GM18517 (cell line): Measurements from ENCODE around the gene TRIM71.
A peak's percentile ranks its signal among the peaks of the same experiment; 100 is the strongest.

ENCODE experiments used
- ATAC-seq: cut with Tn5 transposase; IDR thresholded peaks from one replicate; pipeline ENCODE4 v1.9.1; 2021; ENCODE audit warnings: mild to moderate bottlenecking, moderate library complexity; ENCODE audit not compliant: unreplicated experiment

TRIM71 gene

DNA sequence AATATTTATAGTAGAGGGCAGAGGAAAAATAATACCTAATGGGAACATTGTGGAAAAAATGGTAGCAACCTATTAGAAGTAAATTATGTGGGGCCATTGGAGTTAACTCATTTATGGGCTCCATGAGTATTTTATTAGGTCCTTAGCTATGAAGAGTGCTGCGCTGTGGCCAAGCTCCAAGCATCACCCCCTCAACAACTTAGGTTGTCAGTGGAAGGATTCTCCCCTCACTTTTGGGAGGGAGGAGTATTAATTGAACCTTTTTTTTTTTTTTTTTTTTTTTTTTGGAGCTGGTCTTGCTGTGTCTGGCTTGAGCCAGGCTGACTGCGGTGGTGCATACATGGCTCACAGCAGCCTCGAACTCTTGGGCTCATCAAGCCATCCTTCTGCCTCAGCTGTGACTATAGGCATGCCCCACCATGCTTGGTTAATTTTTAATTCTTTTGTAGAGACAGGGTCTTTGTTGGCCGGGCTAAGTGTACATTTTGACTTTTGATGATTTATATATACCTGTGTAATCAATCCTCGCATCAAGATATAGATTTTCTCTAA is 45.2 kb downstream of the TRIM71 start:
- no peak for ATAC-seq

DNA sequence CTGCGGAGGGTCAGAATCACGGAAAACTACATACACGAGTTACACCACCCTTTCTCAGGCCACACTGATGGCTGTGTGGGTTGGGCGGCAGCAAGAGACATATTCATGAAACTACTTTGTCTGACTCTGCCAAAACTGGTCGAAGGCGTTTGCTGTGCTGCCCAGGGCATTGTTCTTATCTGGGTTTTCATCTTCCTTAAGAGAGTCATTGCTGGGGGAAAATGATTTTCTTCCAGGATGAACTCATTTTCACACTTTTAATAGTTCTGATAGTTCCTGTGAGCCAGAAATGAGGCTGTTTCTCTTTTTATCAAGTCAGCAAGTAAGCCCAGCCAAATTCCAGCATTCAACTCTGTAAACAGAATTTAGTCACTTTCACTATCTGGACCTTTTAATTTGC is 47.6 kb downstream of the TRIM71 start:
- no peak for ATAC-seq

DNA sequence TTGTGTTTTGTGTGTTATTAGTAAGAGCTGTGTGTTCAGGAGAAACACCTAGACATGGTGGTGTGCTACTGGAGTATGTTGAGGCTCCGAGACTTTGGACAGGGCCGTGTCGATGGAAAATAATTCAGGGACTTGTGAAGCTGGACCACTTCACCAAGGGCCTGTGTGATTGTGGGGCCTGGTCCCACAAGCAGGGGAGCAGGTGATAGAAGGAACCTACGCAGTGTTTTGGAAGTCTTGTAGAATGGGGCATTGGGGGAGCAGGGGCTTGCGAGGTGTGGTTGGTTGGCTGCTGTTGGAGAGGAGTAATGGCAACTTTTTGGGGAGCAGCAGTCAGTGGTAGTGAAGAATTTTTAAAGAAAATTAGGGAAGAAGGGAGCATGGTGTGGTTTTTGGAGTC is 48.7 kb downstream of the TRIM71 start:
- no peak for ATAC-seq

DNA sequence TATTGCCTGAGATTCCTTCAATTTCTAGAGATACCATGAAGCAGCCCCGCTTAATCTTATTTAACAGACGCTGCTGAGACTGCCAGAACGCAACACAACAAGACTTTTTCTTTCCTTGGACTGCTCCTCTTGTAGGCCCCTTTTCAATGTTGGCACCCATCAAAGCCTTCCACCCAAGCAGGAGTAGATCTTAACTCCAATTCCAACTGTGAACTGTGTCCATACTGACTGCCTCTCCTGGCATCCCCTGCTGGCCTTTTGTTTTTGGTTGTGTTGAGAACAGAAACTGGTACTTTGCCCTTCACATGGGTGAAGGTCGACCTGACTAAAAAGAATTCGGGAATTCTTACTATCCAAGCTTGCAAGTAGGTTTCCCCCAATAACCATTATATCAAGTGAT is 50.2 kb downstream of the TRIM71 start:
- ATAC-seq: no peak

DNA sequence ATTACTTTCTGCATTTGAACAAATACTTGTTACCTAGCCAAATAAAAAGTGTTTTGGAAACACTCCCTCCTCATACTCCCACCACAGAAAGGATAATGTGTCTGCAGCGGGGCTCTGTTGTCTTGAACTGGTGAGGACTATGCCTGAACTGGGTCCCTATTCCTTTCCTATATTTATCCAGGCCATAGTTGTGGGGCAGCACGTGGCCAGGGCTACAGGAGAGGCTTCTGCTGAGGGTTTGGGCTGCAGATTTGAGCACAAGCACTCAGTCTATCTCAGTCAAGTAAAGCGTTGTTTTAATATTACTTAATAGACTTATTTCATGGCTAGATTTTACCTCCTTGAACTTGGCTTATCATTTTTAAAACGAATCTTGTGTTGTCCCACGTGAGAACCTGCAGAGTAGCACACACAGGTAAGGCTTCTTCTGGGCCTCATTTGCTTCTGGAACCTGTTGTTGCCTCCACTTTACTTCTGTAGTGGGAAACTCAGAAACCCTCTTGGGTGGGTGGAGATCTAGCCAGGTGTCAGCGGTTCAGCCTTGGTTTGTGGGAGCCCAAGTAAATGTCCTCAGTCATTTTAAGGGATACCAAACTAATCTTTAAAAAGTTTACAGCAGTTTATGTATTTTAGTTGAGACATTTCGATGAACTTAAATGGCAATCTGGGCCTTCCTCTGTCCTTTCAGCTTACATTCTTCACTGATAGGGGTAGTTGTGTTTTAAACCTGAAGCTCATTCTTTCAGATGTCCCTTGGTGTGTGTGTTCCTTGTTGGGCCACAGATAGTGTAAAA is 51.1 kb downstream of the TRIM71 start:
- no peak for ATAC-seq

DNA sequence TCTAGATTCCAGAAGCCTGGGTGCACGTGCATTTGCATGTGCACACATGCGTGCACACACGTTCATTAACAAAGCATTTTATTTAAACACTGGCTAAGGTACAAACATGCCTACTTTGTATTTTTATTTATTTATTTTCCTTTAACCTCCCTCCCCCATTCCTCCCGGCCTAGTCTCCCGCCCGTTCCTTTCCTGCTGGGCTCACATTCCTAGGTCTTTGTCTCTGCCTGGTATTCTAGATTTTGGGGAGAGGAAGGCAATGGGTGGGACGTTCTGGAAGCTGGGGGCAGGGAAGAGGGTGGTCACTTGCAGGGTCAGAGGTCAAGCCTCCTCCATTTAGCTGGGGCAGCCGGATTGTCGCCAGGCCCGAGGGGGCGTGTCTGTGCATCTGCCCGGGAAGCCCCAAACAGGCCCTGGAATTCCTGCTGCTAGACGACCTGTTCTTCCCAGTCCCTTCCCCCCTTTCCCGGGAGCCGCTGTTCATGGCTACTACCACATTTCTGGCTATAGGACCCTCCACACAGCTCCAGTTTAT is 51.8 kb downstream of the TRIM71 start:
- ATAC-seq: no peak

DNA sequence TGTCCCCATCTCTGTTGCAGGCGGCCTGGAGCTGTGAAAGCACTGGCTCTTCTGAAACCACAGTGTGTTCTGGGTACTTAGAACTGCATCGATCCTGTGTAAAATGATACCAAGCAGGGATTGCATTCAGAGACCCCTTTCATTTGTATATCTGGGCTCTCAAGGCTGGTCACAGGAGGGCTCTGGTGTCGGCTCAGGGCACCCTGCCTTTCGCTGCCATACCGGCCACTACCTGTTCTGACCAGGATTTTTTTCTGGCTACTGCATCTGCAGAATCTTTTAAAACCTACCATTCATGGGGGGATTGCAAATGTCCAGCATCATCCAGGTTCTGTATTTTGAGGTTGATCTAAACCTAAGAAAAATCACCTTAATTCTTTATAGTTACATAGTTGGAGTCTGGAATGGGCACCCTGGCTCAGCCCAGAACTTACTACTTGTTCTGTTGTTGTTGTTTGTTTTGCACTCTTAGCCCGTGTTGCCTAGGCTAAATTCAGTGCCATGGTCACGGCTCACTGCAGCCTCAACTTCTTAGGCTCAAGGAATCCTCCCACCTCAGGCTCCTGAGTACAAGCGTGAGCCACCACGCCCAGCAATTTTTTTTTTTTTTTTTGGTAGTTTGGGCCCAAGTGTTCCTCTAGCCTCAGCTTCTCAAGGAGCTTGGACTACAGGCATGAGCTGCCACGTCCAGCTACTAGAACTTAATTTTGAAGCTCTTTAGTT is 52.7 kb downstream of the TRIM71 start:
- ATAC-seq: no peak

DNA sequence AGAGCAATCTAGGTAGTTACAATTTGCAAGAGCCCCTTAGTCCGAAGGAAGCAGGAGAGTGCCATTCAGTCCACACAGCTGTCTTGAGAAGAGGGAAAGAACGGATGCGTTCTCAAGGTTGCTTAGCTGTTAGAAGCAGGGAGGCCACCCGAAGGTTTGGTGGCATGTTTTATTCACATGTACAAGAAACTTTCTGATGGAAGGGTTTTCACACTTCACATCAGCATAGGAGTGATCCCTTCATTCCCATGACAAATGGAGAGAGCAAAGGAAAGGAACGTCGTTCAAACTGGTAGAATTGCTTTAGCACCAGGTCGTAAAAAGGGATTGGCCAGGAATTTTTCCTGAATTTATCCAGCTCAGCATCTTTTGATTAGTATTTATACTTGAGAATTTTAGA is 53.5 kb downstream of the TRIM71 start:
- ATAC-seq: no peak

DNA sequence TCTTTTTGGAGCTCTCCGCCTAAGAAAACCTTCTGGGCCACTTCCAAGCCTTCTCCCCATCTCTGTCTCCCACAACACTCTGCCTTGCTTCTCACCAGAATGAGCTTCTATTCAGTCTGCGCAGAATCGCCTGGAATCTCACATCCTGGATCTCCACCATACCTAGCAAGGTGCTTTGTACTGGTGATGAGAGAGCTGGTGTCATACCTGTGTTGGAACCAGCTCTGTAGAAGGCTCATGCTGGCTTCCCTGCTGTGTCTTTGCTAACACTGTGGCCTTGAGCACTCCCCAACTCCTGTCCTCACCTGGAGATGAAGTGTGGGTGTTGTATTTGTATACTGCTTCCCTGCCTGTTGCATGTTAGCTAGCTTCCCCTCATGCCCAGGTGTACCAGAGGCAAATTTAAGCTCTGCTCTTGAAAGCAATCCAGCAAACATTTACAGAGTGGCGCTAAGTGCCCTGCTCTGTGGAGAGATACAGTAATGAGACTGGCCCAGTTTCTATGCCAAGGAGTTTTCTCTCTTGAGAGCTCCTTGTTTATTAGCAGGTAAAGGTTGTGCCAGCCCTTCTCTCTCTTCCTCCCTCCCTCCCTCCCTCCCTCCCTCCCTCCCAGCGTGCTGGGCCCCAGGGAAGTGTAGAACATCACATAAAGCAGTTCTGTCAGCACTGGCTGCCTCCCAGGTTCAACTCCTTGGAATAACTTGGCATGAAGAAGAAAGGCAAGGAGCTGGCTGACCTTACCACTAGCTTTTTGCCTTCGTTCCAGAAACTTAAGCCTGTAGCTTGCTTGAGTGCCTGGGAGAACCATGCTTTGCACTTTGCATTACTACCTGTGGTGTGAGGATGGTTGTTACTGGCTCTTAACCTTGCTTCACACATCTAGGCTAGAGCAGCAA is 54.9 kb downstream of the TRIM71 start:
- no peak for ATAC-seq

DNA sequence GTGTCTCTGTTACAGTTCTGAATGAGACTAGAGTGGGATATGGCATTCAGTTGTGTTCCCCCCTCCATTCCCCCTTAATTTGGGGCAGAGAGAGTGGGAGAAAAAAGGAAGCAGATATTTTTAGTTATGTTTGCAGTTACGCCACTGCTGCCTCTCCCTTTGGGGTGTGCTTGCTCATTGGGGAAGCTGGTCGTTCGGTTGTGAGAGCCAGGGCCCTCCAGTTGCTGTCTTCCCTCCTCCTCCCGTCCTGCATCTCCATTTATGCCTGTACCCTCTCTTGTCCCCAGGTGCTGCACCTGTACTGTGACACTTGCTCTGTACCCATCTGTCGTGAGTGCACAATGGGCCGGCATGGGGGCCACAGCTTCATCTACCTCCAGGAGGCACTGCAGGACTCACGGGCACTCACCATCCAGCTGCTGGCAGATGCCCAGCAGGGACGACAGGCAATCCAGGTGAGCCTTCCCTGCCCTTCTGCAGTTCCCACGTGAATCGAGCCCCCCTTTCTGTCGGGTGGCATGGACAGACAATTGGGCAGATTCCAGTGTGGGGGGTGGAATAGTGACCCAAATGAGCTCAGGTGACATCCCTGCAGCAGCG is 55.8 kb downstream of the TRIM71 start:
- ATAC-seq: no peak

DNA sequence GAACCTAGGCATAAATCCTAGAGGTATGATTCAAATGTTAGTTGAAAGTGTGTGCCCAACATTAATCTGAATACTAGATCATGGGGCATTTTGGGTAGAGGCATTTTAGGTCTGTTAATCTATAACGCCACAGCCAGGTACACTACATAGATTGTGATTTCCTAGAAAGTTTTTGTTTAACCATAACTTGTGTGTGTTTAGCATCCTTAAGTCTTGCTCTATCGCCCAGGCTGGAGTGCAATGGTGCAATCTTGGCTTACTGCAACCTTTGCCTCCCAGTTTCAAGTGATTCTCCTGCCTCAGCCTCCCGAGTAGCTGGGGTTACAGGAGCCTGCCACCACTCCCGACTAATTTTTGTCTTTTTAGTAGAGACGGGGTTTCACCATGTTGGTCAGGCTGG is 59.1 kb downstream of the TRIM71 start:
- ATAC-seq: no peak

DNA sequence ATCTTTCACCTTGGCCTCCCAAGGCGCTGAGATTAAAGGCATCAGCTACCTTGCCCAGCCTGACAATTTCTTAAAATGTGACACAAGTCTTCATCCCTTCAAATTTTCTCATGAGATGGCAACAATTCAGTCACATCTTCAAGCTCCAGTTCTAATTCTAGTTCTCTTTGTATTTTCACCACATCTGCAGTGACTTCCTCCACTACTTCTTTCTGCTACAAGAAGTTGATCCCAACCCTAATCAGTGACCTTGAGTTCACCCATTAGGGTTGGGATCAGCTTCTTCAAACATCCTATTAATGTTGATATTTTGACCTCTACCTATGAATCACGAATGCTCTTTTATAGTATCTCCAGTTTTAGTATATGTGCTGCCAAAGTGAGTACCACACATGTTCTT is 59.8 kb downstream of the TRIM71 start:
- no peak for ATAC-seq

DNA sequence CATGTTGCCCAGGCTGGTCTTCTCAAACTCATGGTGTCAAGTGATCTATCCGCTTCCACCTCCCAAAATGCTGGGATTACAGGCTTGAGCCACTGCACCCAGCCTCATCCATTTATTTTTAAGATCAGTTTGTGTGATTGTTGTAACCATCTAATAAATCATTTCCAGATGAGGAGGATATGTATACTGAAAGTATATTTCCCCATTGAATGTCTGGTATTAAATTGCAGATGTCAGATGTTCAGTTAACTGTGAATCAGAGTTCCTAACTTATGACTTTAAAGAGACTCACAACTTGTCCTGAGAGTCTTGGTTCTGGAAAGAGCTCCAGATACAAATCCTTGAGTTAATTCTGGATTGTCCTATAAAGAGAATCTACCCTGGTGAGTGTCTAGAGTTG is 62.4 kb downstream of the TRIM71 start:
- ATAC-seq: no peak

DNA sequence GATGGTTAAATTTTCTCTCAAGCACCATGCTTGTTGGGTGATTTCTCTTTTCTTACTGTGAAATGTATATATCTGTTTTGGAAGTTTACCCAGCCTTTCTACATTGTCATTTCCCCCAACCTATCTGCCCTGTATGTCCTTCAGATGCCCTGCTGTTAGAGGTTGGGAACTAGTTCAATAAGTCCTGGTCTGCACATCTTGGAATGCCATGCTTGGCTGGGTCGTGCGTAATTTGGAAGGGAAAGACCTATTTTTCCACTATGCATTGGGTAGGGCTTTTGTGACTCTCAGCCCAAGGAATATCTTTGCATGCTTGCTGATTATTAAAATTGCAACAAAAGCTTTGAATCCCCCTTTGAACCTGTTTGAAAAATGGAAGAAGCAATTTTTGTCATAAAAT is 63.8 kb downstream of the TRIM71 start:
- ATAC-seq: no peak

DNA sequence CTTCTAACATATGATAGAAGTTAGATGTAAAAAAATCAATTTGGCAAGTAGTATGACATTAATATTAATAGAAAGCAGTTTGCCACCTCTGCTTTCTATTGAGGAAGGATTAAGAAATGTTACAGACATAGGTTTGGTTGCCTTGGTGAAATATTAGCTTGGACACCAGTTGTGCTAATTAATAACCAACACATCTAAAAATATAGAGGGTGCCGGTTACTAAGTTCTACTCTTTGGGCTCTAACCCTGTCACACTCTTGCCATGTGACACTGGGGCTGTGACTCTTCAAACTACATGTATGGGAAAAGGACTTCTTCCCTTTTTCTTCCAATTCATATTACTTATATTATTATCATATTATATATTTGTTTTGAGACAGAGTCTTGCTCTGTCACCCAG is 64.4 kb downstream of the TRIM71 start:
- ATAC-seq: peak; percentile 37

DNA sequence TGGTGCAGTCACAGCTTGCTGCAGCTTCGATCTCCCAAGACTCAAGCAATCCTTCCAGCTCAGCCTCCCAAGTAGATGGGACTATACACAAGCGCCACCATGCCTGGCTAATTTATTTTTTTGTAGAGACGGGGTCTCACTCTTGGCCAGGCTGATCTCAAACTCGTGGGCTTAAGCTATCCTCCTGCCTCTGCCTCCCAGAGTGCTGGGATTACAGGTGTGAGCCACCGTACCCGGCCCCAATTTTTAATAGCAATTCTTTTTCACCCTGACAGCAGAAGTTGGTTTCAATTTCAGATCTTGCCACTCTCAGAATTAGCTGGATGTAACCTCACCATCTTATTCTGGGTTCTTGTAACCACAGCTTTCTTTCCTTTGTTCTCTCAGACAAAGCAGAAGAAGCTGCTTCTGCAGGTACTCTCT is 64.8 kb downstream of the TRIM71 start:
- ATAC-seq: peak; percentile 91

DNA sequence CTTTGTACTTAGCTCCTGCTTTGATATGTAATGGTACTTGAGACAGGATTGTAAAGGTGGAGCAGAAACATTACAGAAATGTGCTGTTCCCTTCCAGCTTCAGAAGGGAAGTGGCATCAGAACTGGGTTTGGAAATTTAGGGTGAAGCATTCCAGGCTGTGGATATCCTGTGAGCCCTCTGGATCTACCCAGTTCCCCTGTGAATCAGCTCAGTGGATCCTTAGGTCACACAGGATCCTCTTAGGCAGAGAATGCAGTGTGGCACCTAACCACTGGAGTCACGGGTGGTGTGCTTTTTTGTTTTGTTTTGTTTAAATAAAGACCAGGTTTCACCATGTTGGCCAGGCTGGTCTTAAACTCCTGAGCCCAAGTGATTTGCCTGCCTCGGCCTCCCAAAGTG is 66.0 kb downstream of the TRIM71 start:
- no peak for ATAC-seq

DNA sequence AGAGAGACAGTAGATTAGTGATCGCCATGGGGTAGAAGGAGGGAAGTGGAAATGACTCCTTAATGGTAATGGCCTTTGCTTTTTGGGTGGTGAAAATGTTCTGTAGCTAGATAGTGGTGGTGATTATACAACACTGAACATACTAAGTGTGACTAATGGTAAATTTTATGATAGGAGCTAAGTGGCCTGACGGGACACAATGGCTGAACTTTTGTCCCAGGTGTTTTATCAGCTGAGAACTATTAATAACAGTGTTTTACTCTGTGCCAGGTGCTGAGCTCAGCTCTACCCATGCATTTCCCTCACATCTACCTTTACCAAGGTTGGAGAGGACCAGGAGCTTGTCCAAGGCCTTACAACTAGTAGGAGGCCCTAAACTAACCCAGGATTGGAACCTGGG is 66.8 kb downstream of the TRIM71 start:
- ATAC-seq: no peak

DNA sequence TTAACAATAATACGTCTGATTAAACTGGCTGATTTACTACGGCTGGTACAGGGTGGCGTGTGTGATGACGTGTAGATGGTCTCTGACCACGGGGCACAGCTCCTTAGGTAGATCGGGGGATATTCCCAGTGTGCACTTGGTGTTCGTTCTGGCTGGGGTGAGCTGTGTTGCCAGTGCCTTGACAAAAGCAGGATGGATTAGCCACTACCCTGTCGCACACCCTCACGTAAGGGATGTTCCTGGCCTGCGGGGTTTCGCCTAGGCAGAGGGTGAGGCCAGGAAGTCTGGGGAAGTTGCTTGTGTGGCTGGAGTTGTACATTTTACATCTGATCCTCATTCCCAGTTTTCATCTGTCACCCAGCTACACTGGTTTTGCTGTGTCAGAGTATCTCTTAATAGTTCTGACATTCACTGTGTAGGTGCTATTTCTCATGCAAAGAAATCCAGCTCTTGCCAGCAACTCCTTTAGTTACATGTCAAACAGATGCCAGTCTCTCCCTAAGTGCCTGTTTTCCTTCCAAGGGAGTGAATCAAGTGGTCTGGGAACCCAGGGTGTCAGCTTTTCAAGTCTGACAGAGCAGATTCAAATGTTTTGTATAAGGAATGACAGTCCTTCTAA is 67.6 kb downstream of the TRIM71 start:
- no peak for ATAC-seq

DNA sequence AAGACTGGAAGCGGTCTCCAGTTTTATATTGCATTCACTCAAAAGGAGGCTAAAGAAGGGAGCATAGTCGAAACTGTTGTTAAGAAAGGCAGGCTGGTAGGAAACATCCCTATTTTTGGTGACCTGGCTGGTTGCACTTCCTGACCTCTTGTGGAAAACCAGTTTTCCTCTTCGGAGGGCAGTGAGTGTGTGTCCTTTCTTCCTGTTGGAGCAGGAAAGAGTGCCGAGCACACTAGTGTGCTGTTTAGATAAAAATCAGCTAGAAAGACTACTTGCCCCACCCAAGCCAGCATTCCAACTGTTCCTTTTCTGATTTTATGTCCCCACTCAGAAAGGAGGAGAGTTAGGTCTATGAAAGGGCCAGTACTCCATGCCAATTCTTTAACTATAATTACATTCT is 68.5 kb downstream of the TRIM71 start:
- no peak for ATAC-seq
